Lung (tissue), 12 donors: ENCODE results near the gene SH3PXD2A. TPM values are rescaled to one million over a fixed set of nuclear protein-coding genes. Genes with fewer than 3 reads are reported as not detected.
"Not testable (repeated sequence)": the region's sequence is repeated elsewhere in the genome, so short reads cannot be mapped to it uniquely, and the experiment has no call there.

ENCODE experiments used
- ATAC-seq: fragments of 200-7000 bp; cut with Tn5 transposase; one replicate; pipeline ENCODE4 v1.9.1; 2020; ENCODE audit warnings: moderate number of reproducible peaks; ENCODE audit not compliant: insufficient read depth, low FRiP score
- DNase-seq, 3 donors: peaks; one replicate each; pipeline ENCODE4 v3.0.0-alpha.2; 2013 to 2017
- H3K27ac ChIP-seq, 2 donors: one replicate each; pipeline ENCODE4 v1.5.1; 2013; ENCODE audit warnings: mild to moderate bottlenecking in 2 of 2, moderate library complexity in 2 of 2, control low read depth in 1 of 2, inconsistent platforms in 1 of 2, low read depth in 1 of 2, low read length in 1 of 2
- H3K27me3 ChIP-seq, 3 donors: one replicate each; pipeline ENCODE4 v1.5.1; 2013; ENCODE audit warnings: low read length in 2 of 3; ENCODE audit not compliant: control insufficient read depth in 3 of 3, insufficient read depth in 3 of 3
- H3K36me3 ChIP-seq, 4 donors: one replicate each; pipeline ENCODE4 v1.5.1; 2013; ENCODE audit warnings: low read length in 4 of 4, mild to moderate bottlenecking in 1 of 4, moderate library complexity in 1 of 4; ENCODE audit not compliant: control insufficient read depth in 4 of 4, insufficient read depth in 4 of 4
- H3K4me1 ChIP-seq, 5 donors: one replicate each; pipeline ENCODE4 v1.5.1; 2013; ENCODE audit warnings: low read length in 5 of 5, mild to moderate bottlenecking in 2 of 5, moderate library complexity in 1 of 5; ENCODE audit not compliant: control insufficient read depth in 5 of 5, insufficient read depth in 5 of 5
- H3K4me3 ChIP-seq: one replicate; pipeline ENCODE4 v1.5.1; 2013; ENCODE audit warnings: mild to moderate bottlenecking, control low read depth, moderate library complexity
- H3K9ac ChIP-seq, 2 donors: one replicate each; pipeline ENCODE4 v1.5.1; 2013; ENCODE audit warnings: low read length in 2 of 2, control low read depth in 1 of 2; ENCODE audit not compliant: insufficient read depth in 1 of 2
- H3K9me3 ChIP-seq, 4 donors: one replicate each; pipeline ENCODE4 v1.5.1; 2013; ENCODE audit warnings: low read length in 3 of 4, mild to moderate bottlenecking in 1 of 4, moderate library complexity in 1 of 4; ENCODE audit not compliant: control insufficient read depth in 4 of 4, insufficient read depth in 3 of 4
- CTCF ChIP-seq: IDR thresholded peaks from 2 replicates; pipeline ENCODE4 v1.5.1; 2012; ENCODE audit warnings: mild to moderate bottlenecking; ENCODE audit errors: control extremely low read depth, extremely low read depth
- WGBS, 2 donors: extraction: QIAGEN DNeasy Blood & Tissue Kit; methylation state at CpG; one replicate each; pipeline ENCODE4 v1.1.7; 2013; 5-methylcytosine and 5-hydroxymethylcytosine counted together
- polyA plus RNA-seq, 2 donors: library from polyadenylated mRNA; stranded (reverse); fragments of 200-250 nt; gene quantifications; one replicate each; pipeline ENCODE4 v1.2.1, GENCODE V29; 2013
- total RNA-seq, 2 donors: library from RNA; depleted of rRNA in 1 of 2; stranded (reverse); fragments of >200 nt in 1 of 2; gene quantifications; one replicate each; pipeline ENCODE4 v1.2.1, GENCODE V29; 2014 to 2021
- donor health status: control.
- donor health status: control.
- donor health status: Bipolar disorder and iron deficiency.
- donor health status: healthy.
- donor health status: DM: yes; HTN: yes; CAD: no.

Gene SH3PXD2A
- total and polyA plus RNA-seq, 4 donors: 9.9 to 53.2 (median 29.2) TPM

DNA sequence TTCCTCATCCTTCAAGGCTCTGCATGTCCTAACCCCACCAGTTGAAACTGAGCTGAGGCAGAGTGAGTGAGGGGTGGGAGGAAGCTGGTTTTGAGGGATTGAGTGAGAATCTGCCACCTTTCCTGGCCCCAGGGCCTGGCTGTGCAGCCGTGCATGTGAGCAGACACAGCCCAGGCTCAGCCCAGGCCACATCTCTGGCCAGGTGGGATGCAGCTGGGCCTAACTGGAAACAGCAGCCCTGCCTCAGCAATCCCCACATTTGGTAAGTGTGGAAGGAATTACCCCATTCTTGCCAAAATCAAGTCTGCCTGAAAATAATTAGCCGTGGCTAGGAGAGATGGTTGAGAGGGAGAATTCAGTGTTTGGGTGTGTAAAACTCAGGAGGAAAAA lies 245.3 kb downstream of the SH3PXD2A start:
- Histone ChIP-seq H3K9ac (no peak overlapping the region), H3K36me3 (peaks cover 3 to 60% (median 48%) of the 10 kb centered on the region in 4 donors), H3K27ac (no peak overlapping the region), H3K4me1 (peaks cover 0 to 7% (median 5%) of the 10 kb centered on the region in 5 donors), H3K27me3 (peaks cover 0 to 2% (median 0%) of the 10 kb centered on the region in 3 donors), H3K9me3 (peaks cover 0 to 5% (median 0%) of the 10 kb centered on the region in 4 donors), H3K4me3 (no peak overlapping the region)
- no peak for TF ChIP-seq CTCF
- no peak for DNase-seq
- ATAC-seq: no peak
- 63 to 94% methylated on average over 2 of the region's 2 CpGs for WGBS, 2 donors

GRCh38 chr10:103609231-103610082 lies 245.9 kb downstream of the SH3PXD2A start:
- H3K27me3 ChIP-seq: peaks cover 0 to 2% (median 0%) of the 10 kb centered on the region in 3 donors
- ATAC-seq (no peak), DNase-seq (no peak)
- WGBS, 2 donors: 96 to 98% methylated on average over 8 of the region's 8 CpGs
- H3K4me1 ChIP-seq: peaks cover 0 to 4% (median 0%) of the 10 kb centered on the region in 5 donors
- peaks cover 0 to 5% (median 0%) of the 10 kb centered on the region in 4 donors for H3K9me3 ChIP-seq
- H3K36me3 ChIP-seq: peaks cover 3 to 57% (median 49%) of the 10 kb centered on the region in 4 donors
- no peak for TF ChIP-seq CTCF
- no peak overlapping the region for H3K9ac ChIP-seq
- H3K4me3 ChIP-seq: no peak overlapping the region
- no peak overlapping the region for H3K27ac ChIP-seq

GRCh38 chr10:103608056-103608455 lies 247.3 kb downstream of the SH3PXD2A start:
- not testable (repeated sequence) for H3K9ac ChIP-seq, H3K4me1 ChIP-seq, H3K9me3 ChIP-seq, ATAC-seq, H3K27me3 ChIP-seq, DNase-seq, H3K27ac ChIP-seq, H3K4me3 ChIP-seq
- 96 to 97% methylated on average over 8 to 10 of the region's 11 CpGs for WGBS, 2 donors
- peaks cover 3 to 57% (median 46%) of the 10 kb centered on the region in 4 donors for H3K36me3 ChIP-seq

GRCh38 chr10:103607051-103607450 lies 248.3 kb downstream of the SH3PXD2A start:
- 87 to 93% methylated on average over 16 to 28 of the region's 32 CpGs for WGBS, 2 donors
- peaks cover 3 to 47% (median 44%) of the 10 kb centered on the region in 4 donors for H3K36me3 ChIP-seq
- not testable (repeated sequence) for H3K9me3 ChIP-seq, H3K4me3 ChIP-seq, DNase-seq, H3K27ac ChIP-seq, H3K4me1 ChIP-seq, ATAC-seq, H3K9ac ChIP-seq, H3K27me3 ChIP-seq

GRCh38 chr10:103606097-103606438 lies 249.3 kb downstream of the SH3PXD2A start:
- peaks cover 3 to 45% (median 40%) of the 10 kb centered on the region in 4 donors for H3K36me3 ChIP-seq
- H3K4me1 ChIP-seq, ATAC-seq, H3K9me3 ChIP-seq, H3K27ac ChIP-seq, H3K4me3 ChIP-seq, H3K27me3 ChIP-seq, H3K9ac ChIP-seq: not testable (repeated sequence)
- DNase-seq: peak in 1 of 3 donors; percentile 31
- 88 to 97% methylated on average over 1 of the region's 1 CpG for WGBS, 2 donors
